GM12878 (cell line): ENCODE results near the gene PRRT1B. TPM values are rescaled to one million over a fixed set of nuclear protein-coding genes. Genes with fewer than 3 reads are reported as not detected.

Experiments
- ATAC-seq: fragments of 200-7000 bp; cut with Tn5 transposase; 3 replicates; pipeline ENCODE4 v1.9.1; 2020; ENCODE audit warnings: mild to moderate bottlenecking, moderate library complexity
- BruUV-seq: library from RNA; stranded (reverse); fragments of 400-500 nt; replicated peaks from 2 replicates; lab custom pipeline; 2021; lab: Mats Ljungman, UMichigan
- CTCF ChIA-PET: fragments of 300-600 bp; sonication (Branson Sonifier 250); formaldehyde crosslinking; extraction: SDS; loops from one replicate; lab custom pipeline; 2021; ENCODE audit warnings: inconsistent platforms; lab: Yijun Ruan, JAX
- POLR2A ChIA-PET: fragments of 350-600 bp; formaldehyde crosslinking; extraction: SDS; loops from one replicate; lab custom pipeline; 2021; ENCODE audit warnings: inconsistent platforms; lab: Charles Lee
- RAD21 ChIA-PET: fragments of 300-600 bp; sonication (Branson Sonifier 250); formaldehyde crosslinking; loops from one replicate; lab custom pipeline; 2023; ENCODE audit warnings: antibody characterized with exemption; ENCODE audit not compliant: unreplicated experiment; lab: Charles Lee
- SMC1A ChIA-PET: fragments of 300-600 bp; sonication (Branson Sonifier 250); formaldehyde crosslinking; loops from one replicate; lab custom pipeline; 2023; ENCODE audit not compliant: unreplicated experiment, uncharacterized antibody; lab: Charles Lee
- DNase-seq: peaks from one replicate; pipeline ENCODE4 v3.0.0-alpha.2; 2011; ENCODE audit warnings: low read depth, low spot score
- FAIRE-seq: peaks from 3 replicates; lab custom pipeline; 2011; peaks lifted over from hg19 to GRCh38; lab: Jason Lieb, UNC
- H2AFZ ChIP-seq: 2 replicates; pipeline ENCODE4 v1.6.0; 2011; ENCODE audit warnings: low read depth, low read length, control low read depth; ENCODE audit not compliant: control insufficient read depth
- H3K27ac ChIP-seq: 2 replicates; pipeline ENCODE4 v1.5.1; 2011; ENCODE audit warnings: control low read depth; ENCODE audit not compliant: control insufficient read depth, insufficient read depth
- H3K27me3 ChIP-seq, 2 experiments: replicated peaks in 1 of 2; 2 replicates each; pipeline versions ENCODE4 v1.6.0 to v1.6.1; 2011; ENCODE audit warnings: low read length in 1 of 2; ENCODE audit not compliant: control insufficient read depth in 2 of 2, insufficient read depth in 2 of 2
- H3K36me3 ChIP-seq, 2 experiments: 2 replicates each; pipeline ENCODE4 v1.5.1; 2011; ENCODE audit warnings: low read length in 1 of 2; ENCODE audit not compliant: control insufficient read depth in 2 of 2, insufficient read depth in 2 of 2
- H3K4me1 ChIP-seq: 2 replicates; pipeline ENCODE4 v1.6.1; 2011; ENCODE audit warnings: mild to moderate bottlenecking, low read length, moderate library complexity, mixed read lengths; ENCODE audit not compliant: control insufficient read depth, insufficient read depth
- H3K4me2 ChIP-seq: 2 replicates; pipeline ENCODE4 v1.6.0; 2011; ENCODE audit warnings: control low read depth; ENCODE audit not compliant: control insufficient read depth, insufficient read depth
- H3K4me3 ChIP-seq: fragments of 200-600 bp; sonication (generic); 2 replicates; pipeline ENCODE4 v1.5.1; 2016
- H3K79me2 ChIP-seq: 2 replicates; pipeline ENCODE4 v1.6.0; 2011; ENCODE audit warnings: low read length; ENCODE audit not compliant: control insufficient read depth, insufficient read depth
- H3K9ac ChIP-seq: 2 replicates; pipeline ENCODE4 v1.8.0; 2011; ENCODE audit warnings: low read length, control low read depth, mixed read lengths; ENCODE audit not compliant: control insufficient read depth, insufficient read depth
- H3K9me3 ChIP-seq: replicated peaks from 3 replicates; pipeline ENCODE4 v1.5.1; 2011; ENCODE audit warnings: mild to moderate bottlenecking, low read length; ENCODE audit not compliant: control insufficient read depth, insufficient read depth
- H4K20me1 ChIP-seq: 2 replicates; pipeline ENCODE4 v1.6.0; 2011; ENCODE audit not compliant: control insufficient read depth, insufficient read depth
- CBX5 ChIP-seq: sonication (generic); IDR thresholded peaks from 2 replicates; pipeline ENCODE4 v1.6.1; 2016; ENCODE audit warnings: low read depth, moderate library complexity, mild to moderate bottlenecking, inconsistent platforms
- FOXK2 ChIP-seq: fragments of 450-650 bp; IDR thresholded peaks from 2 replicates; pipeline ENCODE4 v1.6.1; 2017; ENCODE audit warnings: mild to moderate bottlenecking, moderate library complexity
- IKZF2 ChIP-seq, 2 experiments: fragments of 450-650 bp; IDR thresholded peaks; 2 replicates each; pipeline ENCODE4 v1.6.1; 2017; ENCODE audit warnings: mild to moderate bottlenecking in 2 of 2, moderate library complexity in 2 of 2
- MEF2A ChIP-seq: IDR thresholded peaks from 2 replicates; pipeline ENCODE4 v1.6.1; 2011; ENCODE audit warnings: low read depth, mild to moderate bottlenecking, low read length, moderate library complexity; ENCODE audit not compliant: insufficient read depth
- MTA3 ChIP-seq: IDR thresholded peaks from 2 replicates; pipeline ENCODE4 v1.6.1; 2012; ENCODE audit warnings: low read length, inconsistent platforms, borderline replicate concordance
- REST ChIP-seq: IDR thresholded peaks from 2 replicates; pipeline ENCODE4 v1.6.1; 2012; ENCODE audit warnings: mild to moderate bottlenecking, low read depth, low read length
- SMAD1 ChIP-seq: fragments of 450-650 bp; IDR thresholded peaks from 2 replicates; pipeline ENCODE4 v1.6.1; 2018; ENCODE audit warnings: mild to moderate bottlenecking, low read depth; ENCODE audit not compliant: partially characterized antibody
- SMARCA5 ChIP-seq: fragments of 450-650 bp; IDR thresholded peaks from 2 replicates; pipeline ENCODE4 v1.6.1; 2017; ENCODE audit warnings: mild to moderate bottlenecking
- SMC3 ChIP-seq: IDR thresholded peaks from 2 replicates; pipeline ENCODE4 v1.6.1; 2011; ENCODE audit warnings: low read length, improper control_type of control experiment, borderline replicate concordance
- SP1 ChIP-seq: IDR thresholded peaks from one replicate; pipeline ENCODE4 v1.6.1; 2011; ENCODE audit warnings: low read depth, low read length
- STAT1 ChIP-seq: fragments of 450-650 bp; conservative IDR thresholded peaks from 2 replicates; pipeline ENCODE4 v1.6.1; 2014; ENCODE audit warnings: antibody characterized with exemption, mild to moderate bottlenecking
- TCF3 ChIP-seq: IDR thresholded peaks from 2 replicates; pipeline ENCODE4 v1.6.1; 2012; ENCODE audit warnings: low read depth, mild to moderate bottlenecking, low read length, borderline replicate concordance; ENCODE audit not compliant: insufficient read depth
- WGBS: methylation state at CpG from one replicate; pipeline ENCODE4 v1.1.6; 2016; ENCODE audit warnings: low lambda C conversion rate; ENCODE audit not compliant: insufficient replicate concordance, insufficient coverage; ENCODE audit errors: missing lambda C conversion rate; 5-methylcytosine and 5-hydroxymethylcytosine counted together
- in situ Hi-C: fragments of 300-500 bp; cut with MboI; formaldehyde crosslinking; loops from 9 replicates; pipeline ENCODE4 v1.14.3; 2018; ENCODE audit warnings: mixed read lengths
- intact Hi-C: fragments of 100-400 bp; cut with micrococcal nuclease; formaldehyde crosslinking; loops from one replicate; pipeline ENCODE4 v1.14.2; 2022; ENCODE audit not compliant: unreplicated experiment
- polyA plus RNA-seq, 11 experiments: library from polyadenylated mRNA; depleted of rRNA in 4 of 11; unstranded in 6 of 11; stranded (reverse) in 5 of 11; fragments of >200 nt; fragmentation: Nextera tagmentation in 4 of 11; fragmentation: Illumina TruSeq in 1 of 11; extraction: Ambion mirVana in 4 of 11; extraction: Trizol in 1 of 11; gene quantifications; 1 replicate in 1 of 11; 2 replicates in 10 of 11; pipeline versions ENCODE4 v1.2.1 to v1.2.3, GENCODE V29; 2011 to 2016; ENCODE audit warnings: inconsistent platforms in 2 of 11, missing spikeins in 2 of 11, low read depth in 1 of 11
- total RNA-seq, 4 experiments: library from RNA; depleted of rRNA in 3 of 4; stranded (reverse); fragments of >200 nt in 3 of 4; fragmentation: Illumina TruSeq in 1 of 4; extraction: Trizol in 1 of 4; gene quantifications; 2 replicates each; pipeline versions ENCODE4 v1.2.1 to v1.2.3, GENCODE V29; 2013 to 2021
- TF ChIP-seq, protein P1 (sequence below): IDR thresholded peaks from 2 replicates; pipeline ENCODE4 v1.6.1; 2012; ENCODE audit warnings: improper control_type of control experiment, low read depth, low read length; ENCODE audit not compliant: insufficient replicate concordance

The PRRT1B gene
- total and polyA plus RNA-seq, 10 of the 15 experiments (the other 5 are each of a cell fraction or from before 2014, with no cell fraction given) = not detected

DNA sequence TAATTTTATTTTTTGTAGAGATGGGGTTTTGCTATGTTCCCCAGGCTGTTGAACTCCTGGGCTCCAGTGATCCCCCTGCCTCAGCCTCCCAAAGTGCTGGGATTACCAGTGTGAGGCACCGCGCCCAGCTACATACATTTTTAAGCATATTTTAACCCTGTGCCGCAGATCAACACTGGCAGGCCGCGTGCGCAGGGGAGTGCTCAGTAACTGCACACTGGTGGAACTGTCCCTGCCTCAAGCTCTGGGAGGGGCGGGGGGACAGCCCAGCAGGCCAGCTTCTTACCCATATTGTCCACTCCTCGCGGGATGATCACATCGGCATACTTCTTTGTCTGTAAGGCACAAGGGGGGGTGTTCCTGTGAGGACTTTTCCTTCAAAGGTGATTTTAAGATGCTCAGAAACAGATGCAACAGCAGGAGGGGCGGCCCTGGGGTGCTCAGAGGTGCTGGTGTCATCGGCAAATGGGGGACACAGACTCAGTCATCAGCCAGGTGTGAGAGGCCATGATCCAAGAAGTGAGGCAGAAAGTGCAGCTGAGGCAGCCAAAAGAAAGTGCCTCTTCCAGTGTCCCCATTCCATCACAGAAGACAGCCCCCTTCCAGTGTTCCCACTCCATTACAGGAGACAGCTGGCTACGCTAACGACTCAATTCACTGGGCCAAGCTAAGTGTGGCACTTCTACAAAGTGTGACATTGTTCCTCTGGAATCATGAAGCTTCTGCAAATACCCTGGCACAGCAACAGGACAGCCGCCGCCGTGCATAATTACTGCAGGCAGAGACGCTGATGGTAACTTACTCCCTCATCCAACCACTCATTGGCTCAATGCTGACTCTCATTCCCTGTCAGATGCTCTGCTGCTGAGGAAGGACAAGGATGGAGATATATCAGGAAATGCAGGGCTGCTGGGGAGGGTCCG is 19.4 kb upstream of the PRRT1B start:
- 93% methylated on average over 19 of the region's 19 CpGs for WGBS
- Histone ChIP-seq H3K9me3 (no peaks in the 10 kb centered on the region), H3K4me3 (no peak overlapping the region), H3K27me3 (no peaks in the 10 kb centered on the region), H3K79me2 (peaks cover 9% of the 10 kb centered on the region), H3K27ac (no peak overlapping the region), H3K36me3 (peaks cover 11 to 12% of the 10 kb centered on the region in 2 experiments), H4K20me1 (no peaks in the 10 kb centered on the region), H3K4me1 (peaks cover 4% of the 10 kb centered on the region), H2AFZ (no peak overlapping the region), H3K9ac (no peak overlapping the region), H3K4me2 (no peak overlapping the region)
- ChIA-PET POLR2A (no interaction called here), CTCF (no interaction called here), SMC1A (no interaction called here), RAD21 (no interaction called here)
- in situ Hi-C loops (no loop called here), intact Hi-C loops (no loop called here)
- no peak for DNase-seq
- ATAC-seq = no peak
- BruUV-seq = no TSS peak
- no peak for FAIRE-seq
- TF ChIP-seq SP1 = no peak
- TF ChIP-seq FOXK2 = no peak
- TF ChIP-seq, protein P1, sequence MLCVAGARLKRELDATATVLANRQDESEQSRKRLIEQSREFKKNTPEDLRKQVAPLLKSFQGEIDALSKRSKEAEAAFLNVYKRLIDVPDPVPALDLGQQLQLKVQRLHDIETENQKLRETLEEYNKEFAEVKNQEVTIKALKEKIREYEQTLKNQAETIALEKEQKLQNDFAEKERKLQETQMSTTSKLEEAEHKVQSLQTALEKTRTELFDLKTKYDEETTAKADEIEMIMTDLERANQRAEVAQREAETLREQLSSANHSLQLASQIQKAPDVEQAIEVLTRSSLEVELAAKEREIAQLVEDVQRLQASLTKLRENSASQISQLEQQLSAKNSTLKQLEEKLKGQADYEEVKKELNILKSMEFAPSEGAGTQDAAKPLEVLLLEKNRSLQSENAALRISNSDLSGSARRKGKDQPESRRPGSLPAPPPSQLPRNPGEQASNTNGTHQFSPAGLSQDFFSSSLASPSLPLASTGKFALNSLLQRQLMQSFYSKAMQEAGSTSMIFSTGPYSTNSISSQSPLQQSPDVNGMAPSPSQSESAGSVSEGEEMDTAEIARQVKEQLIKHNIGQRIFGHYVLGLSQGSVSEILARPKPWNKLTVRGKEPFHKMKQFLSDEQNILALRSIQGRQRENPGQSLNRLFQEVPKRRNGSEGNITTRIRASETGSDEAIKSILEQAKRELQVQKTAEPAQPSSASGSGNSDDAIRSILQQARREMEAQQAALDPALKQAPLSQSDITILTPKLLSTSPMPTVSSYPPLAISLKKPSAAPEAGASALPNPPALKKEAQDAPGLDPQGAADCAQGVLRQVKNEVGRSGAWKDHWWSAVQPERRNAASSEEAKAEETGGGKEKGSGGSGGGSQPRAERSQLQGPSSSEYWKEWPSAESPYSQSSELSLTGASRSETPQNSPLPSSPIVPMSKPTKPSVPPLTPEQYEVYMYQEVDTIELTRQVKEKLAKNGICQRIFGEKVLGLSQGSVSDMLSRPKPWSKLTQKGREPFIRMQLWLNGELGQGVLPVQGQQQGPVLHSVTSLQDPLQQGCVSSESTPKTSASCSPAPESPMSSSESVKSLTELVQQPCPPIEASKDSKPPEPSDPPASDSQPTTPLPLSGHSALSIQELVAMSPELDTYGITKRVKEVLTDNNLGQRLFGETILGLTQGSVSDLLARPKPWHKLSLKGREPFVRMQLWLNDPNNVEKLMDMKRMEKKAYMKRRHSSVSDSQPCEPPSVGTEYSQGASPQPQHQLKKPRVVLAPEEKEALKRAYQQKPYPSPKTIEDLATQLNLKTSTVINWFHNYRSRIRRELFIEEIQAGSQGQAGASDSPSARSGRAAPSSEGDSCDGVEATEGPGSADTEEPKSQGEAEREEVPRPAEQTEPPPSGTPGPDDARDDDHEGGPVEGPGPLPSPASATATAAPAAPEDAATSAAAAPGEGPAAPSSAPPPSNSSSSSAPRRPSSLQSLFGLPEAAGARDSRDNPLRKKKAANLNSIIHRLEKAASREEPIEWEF = no peak
- no peak for TF ChIP-seq SMARCA5
- no peak for TF ChIP-seq STAT1
- no peak for TF ChIP-seq CBX5
- TF ChIP-seq TCF3 = no peak
- TF ChIP-seq IKZF2 (IDR thresholded peaks at IDR 0.05) = no peak
- TF ChIP-seq REST = no peak
- no peak for TF ChIP-seq SMAD1
- no peak for TF ChIP-seq MTA3
- TF ChIP-seq MEF2A = no peak
- TF ChIP-seq SMC3 = no peak
